B cell (primary cell): ENCODE results near the gene CFAP53.

Experiments used
- EZH2 ChIP-seq: IDR thresholded peaks from 2 replicates; pipeline ENCODE4 v1.6.1; 2012; ENCODE audit warnings: borderline replicate concordance, low read depth, mild to moderate bottlenecking, moderate library complexity, low read length; ENCODE audit not compliant: insufficient read depth, poor library complexity, severe bottlenecking
- TF ChIP-seq, protein P1 (sequence below): fragments of 200-600 bp; IDR thresholded peaks from one replicate; pipeline ENCODE4 v1.8.0; 2022; ENCODE audit warnings: antibody characterized with exemption, mild to moderate bottlenecking

DNA sequence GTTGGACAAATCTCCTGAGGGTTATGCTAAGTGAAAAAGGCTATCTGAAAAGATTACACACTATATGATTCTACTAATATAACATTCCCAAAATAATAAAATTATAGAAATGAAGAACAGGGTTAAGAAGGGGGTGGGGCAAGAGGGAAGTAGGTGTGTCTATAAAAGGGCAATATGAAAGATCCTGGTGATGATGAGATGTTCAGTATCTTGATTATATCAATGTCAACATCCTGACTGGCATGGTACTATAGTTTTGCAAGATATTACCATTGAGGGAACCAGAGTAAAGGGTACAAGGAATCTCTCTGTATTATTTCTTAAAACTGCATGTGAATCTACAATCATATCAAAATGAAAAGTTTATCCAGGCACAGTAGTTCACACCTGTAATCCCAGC, 16.7 kb downstream of the CFAP53 start:
- TF ChIP-seq, protein P1, sequence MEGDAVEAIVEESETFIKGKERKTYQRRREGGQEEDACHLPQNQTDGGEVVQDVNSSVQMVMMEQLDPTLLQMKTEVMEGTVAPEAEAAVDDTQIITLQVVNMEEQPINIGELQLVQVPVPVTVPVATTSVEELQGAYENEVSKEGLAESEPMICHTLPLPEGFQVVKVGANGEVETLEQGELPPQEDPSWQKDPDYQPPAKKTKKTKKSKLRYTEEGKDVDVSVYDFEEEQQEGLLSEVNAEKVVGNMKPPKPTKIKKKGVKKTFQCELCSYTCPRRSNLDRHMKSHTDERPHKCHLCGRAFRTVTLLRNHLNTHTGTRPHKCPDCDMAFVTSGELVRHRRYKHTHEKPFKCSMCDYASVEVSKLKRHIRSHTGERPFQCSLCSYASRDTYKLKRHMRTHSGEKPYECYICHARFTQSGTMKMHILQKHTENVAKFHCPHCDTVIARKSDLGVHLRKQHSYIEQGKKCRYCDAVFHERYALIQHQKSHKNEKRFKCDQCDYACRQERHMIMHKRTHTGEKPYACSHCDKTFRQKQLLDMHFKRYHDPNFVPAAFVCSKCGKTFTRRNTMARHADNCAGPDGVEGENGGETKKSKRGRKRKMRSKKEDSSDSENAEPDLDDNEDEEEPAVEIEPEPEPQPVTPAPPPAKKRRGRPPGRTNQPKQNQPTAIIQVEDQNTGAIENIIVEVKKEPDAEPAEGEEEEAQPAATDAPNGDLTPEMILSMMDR, result no peak
- TF ChIP-seq EZH2, result no peak
